PC-3 (cell line): Measurements from ENCODE around the gene DOK5.

Source experiments
- EZH2phosphoT487 ChIP-seq: fragments of 300-600 bp; sonication (generic); IDR thresholded peaks from 2 replicates; pipeline ENCODE4 v1.6.1; 2018; ENCODE audit warnings: mild to moderate bottlenecking, antibody characterized with exemption, low read length, borderline replicate concordance
- TF ChIP-seq, protein P1 (sequence below): fragments of 300-600 bp; sonication (generic); conservative IDR thresholded peaks from 2 replicates; pipeline ENCODE4 v1.5.1; 2017; ENCODE audit warnings: antibody characterized with exemption, low read depth, mild to moderate bottlenecking, low read length

DNA sequence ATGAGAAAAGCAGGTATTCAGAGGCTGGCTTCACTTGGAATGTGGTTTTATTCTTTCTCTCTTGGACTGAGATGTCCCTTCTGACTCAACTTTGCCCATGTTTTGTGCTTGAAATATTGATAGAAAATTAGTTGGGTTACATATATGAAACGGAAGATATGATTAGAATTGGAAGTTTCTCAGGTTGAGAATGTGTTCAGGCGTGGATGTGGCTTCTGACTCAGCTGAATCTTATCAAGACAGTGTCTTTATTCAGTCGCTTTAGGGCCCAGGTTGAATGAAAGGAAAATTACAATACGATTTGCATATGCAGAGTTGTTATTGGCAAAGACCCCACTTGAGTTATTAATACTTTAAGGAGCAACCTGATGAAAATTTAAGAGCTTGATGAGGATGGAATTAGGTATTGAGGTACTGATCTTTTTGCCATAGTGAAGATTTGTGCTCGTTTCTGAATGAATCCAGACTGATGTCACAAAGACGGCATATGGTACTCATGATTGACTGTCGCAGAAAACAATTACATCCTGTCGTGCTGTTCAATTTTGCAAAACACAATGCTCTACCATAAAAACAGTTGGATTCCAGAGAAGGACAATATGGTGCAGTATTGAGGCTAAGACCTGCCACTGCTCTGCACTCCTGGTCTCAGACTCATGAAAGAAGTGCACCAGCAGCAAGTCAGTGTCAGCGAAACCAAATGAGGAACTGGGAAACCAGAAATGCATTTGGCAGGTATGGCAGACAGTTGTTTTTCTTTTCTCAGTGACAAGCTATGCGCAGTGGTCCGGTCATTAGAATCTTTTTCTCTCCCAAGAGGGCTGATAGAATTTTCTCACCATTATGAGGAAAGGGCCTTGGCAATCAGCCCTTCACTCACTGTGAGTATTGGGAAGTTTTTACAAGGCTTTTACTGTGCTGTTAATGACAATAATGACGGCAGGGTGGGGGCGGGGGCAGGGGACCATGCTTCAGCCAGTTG, 158.3 kb downstream of the DOK5 start:
- TF ChIP-seq, protein P1, sequence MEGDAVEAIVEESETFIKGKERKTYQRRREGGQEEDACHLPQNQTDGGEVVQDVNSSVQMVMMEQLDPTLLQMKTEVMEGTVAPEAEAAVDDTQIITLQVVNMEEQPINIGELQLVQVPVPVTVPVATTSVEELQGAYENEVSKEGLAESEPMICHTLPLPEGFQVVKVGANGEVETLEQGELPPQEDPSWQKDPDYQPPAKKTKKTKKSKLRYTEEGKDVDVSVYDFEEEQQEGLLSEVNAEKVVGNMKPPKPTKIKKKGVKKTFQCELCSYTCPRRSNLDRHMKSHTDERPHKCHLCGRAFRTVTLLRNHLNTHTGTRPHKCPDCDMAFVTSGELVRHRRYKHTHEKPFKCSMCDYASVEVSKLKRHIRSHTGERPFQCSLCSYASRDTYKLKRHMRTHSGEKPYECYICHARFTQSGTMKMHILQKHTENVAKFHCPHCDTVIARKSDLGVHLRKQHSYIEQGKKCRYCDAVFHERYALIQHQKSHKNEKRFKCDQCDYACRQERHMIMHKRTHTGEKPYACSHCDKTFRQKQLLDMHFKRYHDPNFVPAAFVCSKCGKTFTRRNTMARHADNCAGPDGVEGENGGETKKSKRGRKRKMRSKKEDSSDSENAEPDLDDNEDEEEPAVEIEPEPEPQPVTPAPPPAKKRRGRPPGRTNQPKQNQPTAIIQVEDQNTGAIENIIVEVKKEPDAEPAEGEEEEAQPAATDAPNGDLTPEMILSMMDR, result no peak
- no peak for TF ChIP-seq EZH2phosphoT487
